ENCODE measurements around the gene LMO3.

DNA sequence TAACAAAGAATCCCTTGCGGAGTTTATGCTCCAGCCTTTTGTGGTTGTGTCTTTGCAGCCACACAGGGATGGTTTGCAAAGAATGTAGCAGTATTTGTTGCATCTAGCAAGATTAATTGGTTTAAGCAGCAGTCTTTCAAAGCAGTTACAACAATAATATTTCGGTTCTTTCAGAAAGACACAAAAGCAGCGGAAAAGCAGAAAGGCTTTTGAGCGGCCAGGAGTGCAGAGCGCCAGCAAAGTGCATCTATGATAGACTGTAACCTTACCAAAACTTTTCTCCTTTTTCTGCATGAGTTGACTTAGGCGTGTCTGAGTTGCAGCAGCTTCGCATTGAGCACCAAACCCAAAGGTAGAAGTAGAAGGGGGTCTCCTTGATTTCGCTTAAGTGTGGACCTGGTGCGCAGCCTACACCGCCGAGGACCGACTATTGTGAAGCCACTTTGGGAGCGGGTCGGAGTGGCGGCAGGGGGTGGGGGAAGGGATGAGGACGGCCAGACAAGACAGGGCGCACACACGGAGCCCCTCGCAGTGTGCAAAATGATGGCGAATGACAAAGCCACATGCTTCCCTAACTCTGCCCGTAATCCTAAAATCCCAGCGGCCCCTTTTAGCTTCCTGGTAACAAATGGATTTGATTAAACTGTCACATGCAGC, 1.2 kb downstream of the LMO3 start:
- TF ChIP-seq BHLHE40 (IDR thresholded peaks at IDR 0.05; ENCODE audit: borderline replicate concordance) (no peak), SP1 (IDR thresholded peaks at IDR 0.05) (no peak), CTBP1 (IDR thresholded peaks at IDR 0.05; ENCODE audit: borderline replicate concordance) (no peak)
